Measurements from ENCODE around the gene CLCNKB. TPM values are rescaled to one million over a fixed set of nuclear protein-coding genes. Genes with fewer than 3 reads are reported as not detected.

Gene CLCNKB
- total and polyA plus RNA-seq, 2 of the 13 experiments (the other 11 are each of a cell fraction or from before 2014, with no cell fraction given): 0.04 TPM; not detected in 1

DNA sequence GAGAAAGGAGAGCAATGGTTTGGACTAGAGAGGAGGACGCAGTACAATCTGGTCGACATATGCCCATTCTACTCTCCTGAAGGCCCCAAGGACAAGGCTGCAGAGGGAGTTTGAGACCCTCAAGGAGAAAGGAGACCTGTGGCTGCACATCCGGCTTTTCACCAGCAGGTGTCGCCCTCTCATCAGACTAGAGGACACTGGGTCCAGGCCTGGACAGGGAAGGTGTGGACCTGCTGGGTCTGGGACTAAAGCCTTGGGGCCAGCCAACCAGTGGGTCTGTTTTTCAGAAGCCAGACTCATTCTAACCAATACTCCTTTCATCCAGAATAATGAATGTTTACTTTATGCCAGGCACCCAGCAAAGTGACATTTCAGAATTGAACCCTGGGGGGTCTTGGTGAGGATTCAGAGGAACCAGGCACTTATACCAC, 34.5 kb upstream of the CLCNKB start (continued):
- TF ChIP-seq, protein P1, sequence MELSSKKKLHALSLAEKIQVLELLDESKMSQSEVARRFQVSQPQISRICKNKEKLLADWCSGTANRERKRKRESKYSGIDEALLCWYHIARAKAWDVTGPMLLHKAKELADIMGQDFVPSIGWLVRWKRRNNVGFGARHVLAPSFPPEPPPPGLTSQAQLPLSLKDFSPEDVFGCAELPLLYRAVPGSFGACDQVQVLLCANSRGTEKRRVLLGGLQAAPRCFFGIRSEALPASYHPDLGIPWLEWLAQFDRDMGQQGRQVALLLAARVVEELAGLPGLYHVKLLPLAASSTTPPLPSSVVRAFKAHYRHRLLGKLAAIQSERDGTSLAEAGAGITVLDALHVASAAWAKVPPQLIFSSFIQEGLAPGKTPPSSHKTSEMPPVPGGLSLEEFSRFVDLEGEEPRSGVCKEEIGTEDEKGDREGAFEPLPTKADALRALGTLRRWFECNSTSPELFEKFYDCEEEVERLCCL (CRISPR knock-in tag; IDR thresholded peaks at IDR 0.05; ENCODE audit: borderline replicate concordance): no peak
- TF ChIP-seq, protein P2, sequence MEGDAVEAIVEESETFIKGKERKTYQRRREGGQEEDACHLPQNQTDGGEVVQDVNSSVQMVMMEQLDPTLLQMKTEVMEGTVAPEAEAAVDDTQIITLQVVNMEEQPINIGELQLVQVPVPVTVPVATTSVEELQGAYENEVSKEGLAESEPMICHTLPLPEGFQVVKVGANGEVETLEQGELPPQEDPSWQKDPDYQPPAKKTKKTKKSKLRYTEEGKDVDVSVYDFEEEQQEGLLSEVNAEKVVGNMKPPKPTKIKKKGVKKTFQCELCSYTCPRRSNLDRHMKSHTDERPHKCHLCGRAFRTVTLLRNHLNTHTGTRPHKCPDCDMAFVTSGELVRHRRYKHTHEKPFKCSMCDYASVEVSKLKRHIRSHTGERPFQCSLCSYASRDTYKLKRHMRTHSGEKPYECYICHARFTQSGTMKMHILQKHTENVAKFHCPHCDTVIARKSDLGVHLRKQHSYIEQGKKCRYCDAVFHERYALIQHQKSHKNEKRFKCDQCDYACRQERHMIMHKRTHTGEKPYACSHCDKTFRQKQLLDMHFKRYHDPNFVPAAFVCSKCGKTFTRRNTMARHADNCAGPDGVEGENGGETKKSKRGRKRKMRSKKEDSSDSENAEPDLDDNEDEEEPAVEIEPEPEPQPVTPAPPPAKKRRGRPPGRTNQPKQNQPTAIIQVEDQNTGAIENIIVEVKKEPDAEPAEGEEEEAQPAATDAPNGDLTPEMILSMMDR (CRISPR knock-in tag; IDR thresholded peaks at IDR 0.05): peak; percentile 97
- no peak for TF ChIP-seq ZNF292 (CRISPR knock-in tag; IDR thresholded peaks at IDR 0.05; ENCODE audit: borderline replicate concordance, low read depth)
- no peak for TF ChIP-seq CBFB (CRISPR knock-in tag; IDR thresholded peaks at IDR 0.05)
- TF ChIP-seq KLF16 (CRISPR knock-in tag; IDR thresholded peaks at IDR 0.05): 0 out of 4 replicates have a peak, but pooled peaks of 1 of the 2 experiments have one; percentile 49
- TF ChIP-seq KDM2A (CRISPR knock-in tag; IDR thresholded peaks at IDR 0.05; ENCODE audit: borderline replicate concordance, low read depth): peak; percentile 57; the same call in 1 of the 2 replicates
- TF ChIP-seq HNRNPK (IDR thresholded peaks at IDR 0.05; ENCODE audit: low read depth, low read length, poor library complexity, severe bottlenecking): no peak
- TF ChIP-seq MIXL1 (CRISPR knock-in tag; IDR thresholded peaks at IDR 0.05): 0 out of 2 replicates have a peak, but pooled peaks have one; percentile 25
- TF ChIP-seq KLF15 (CRISPR knock-in tag; IDR thresholded peaks at IDR 0.05; ENCODE audit: borderline replicate concordance): no peak
- peak; percentile 38; the same call in 1 of the 2 replicates for TF ChIP-seq THAP11 (CRISPR knock-in tag; IDR thresholded peaks at IDR 0.05)
- TF ChIP-seq, protein P3, sequence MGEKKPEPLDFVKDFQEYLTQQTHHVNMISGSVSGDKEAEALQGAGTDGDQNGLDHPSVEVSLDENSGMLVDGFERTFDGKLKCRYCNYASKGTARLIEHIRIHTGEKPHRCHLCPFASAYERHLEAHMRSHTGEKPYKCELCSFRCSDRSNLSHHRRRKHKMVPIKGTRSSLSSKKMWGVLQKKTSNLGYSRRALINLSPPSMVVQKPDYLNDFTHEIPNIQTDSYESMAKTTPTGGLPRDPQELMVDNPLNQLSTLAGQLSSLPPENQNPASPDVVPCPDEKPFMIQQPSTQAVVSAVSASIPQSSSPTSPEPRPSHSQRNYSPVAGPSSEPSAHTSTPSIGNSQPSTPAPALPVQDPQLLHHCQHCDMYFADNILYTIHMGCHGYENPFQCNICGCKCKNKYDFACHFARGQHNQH (CRISPR knock-in tag; IDR thresholded peaks at IDR 0.05): peak; percentile 56; the same call in 1 of the 2 replicates
- TF ChIP-seq ZBTB7B (CRISPR knock-in tag; IDR thresholded peaks at IDR 0.05): 0 out of 2 replicates have a peak, but pooled peaks have one; percentile 31
- peak; percentile 51; the same call in 1 of the 2 replicates for TF ChIP-seq BORCS8-MEF2B (CRISPR knock-in tag; IDR thresholded peaks at IDR 0.05)
- TF ChIP-seq, protein P4, sequence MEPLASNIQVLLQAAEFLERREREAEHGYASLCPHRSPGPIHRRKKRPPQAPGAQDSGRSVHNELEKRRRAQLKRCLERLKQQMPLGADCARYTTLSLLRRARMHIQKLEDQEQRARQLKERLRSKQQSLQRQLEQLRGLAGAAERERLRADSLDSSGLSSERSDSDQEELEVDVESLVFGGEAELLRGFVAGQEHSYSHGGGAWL (CRISPR knock-in tag; IDR thresholded peaks at IDR 0.05): 0 out of 2 replicates have a peak, but pooled peaks have one; percentile 38
- no peak for TF ChIP-seq HHEX (CRISPR knock-in tag; IDR thresholded peaks at IDR 0.05)
- TF ChIP-seq, protein P5, sequence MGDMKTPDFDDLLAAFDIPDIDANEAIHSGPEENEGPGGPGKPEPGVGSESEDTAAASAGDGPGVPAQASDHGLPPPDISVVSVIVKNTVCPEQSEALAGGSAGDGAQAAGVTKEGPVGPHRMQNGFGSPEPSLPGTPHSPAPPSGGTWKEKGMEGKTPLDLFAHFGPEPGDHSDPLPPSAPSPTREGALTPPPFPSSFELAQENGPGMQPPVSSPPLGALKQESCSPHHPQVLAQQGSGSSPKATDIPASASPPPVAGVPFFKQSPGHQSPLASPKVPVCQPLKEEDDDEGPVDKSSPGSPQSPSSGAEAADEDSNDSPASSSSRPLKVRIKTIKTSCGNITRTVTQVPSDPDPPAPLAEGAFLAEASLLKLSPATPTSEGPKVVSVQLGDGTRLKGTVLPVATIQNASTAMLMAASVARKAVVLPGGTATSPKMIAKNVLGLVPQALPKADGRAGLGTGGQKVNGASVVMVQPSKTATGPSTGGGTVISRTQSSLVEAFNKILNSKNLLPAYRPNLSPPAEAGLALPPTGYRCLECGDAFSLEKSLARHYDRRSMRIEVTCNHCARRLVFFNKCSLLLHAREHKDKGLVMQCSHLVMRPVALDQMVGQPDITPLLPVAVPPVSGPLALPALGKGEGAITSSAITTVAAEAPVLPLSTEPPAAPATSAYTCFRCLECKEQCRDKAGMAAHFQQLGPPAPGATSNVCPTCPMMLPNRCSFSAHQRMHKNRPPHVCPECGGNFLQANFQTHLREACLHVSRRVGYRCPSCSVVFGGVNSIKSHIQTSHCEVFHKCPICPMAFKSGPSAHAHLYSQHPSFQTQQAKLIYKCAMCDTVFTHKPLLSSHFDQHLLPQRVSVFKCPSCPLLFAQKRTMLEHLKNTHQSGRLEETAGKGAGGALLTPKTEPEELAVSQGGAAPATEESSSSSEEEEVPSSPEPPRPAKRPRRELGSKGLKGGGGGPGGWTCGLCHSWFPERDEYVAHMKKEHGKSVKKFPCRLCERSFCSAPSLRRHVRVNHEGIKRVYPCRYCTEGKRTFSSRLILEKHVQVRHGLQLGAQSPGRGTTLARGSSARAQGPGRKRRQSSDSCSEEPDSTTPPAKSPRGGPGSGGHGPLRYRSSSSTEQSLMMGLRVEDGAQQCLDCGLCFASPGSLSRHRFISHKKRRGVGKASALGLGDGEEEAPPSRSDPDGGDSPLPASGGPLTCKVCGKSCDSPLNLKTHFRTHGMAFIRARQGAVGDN (CRISPR knock-in tag; IDR thresholded peaks at IDR 0.05): 0 out of 2 replicates have a peak, but pooled peaks have one; percentile 20
- no peak for TF ChIP-seq NAIF1 (CRISPR knock-in tag; IDR thresholded peaks at IDR 0.05; ENCODE audit: borderline replicate concordance)
- TF ChIP-seq ELF3 (CRISPR knock-in tag; IDR thresholded peaks at IDR 0.05): peak; percentile 37; the same call in 1 of the 2 replicates
- no peak for TF ChIP-seq ZBTB42 (CRISPR knock-in tag; IDR thresholded peaks at IDR 0.05)
- TF ChIP-seq RXRB (CRISPR knock-in tag; IDR thresholded peaks at IDR 0.05; ENCODE audit: borderline replicate concordance): peak; percentile 44; the same call in 1 of the 2 replicates
- TF ChIP-seq SP4 (CRISPR knock-in tag; IDR thresholded peaks at IDR 0.05): no peak
- TF ChIP-seq ZNF331 (CRISPR knock-in tag; IDR thresholded peaks at IDR 0.05): peak; percentile 46; the same call in 1 of the 2 replicates

All from HepG2 (cell line).